GM18858 (cell line): ENCODE results near the gene SH2D7.

Source experiments
- ATAC-seq: cut with Tn5 transposase; IDR thresholded peaks from one replicate; pipeline ENCODE4 v1.9.1; 2021; ENCODE audit not compliant: unreplicated experiment

Gene SH2D7

GRCh38 chr15:78102741-78103140 is 10.4 kb downstream of the SH2D7 start:
- ATAC-seq, result no peak

DNA sequence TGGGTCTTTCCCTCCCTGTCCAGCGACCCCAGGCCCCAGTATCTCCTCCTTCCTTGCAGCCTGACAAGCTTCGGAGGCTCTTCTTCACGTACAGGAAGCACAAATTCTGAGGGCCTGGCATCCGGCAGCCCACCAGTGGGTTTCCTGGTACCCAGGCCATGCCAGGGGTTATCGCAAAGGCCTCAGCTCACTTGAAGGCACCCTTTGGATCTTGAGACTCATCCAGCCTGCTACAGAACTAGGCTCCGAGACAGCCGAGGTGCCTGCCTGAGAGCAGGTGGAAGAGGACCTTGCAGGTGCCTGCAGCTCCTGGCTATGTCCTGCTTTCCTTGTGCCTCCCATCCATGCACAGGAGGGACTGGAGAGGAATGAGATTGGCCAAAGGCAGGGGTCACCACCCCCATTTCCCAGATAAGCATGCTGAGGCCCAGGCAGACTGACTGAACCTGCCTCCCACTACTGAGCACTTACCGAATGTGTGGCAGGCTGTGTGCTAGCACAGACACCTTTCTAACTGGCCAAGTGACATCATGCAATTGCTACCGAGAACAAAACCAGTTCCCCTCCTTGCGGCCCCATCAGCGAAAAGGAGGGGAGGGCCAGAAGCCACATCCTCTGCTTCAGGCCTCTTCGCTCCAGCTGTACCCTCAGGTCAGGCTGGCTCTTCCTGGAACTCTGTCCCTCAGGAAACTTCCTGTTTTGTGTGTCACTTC is 11.2 kb downstream of the SH2D7 start:
- peak; percentile 72 for ATAC-seq

- no peak for ATAC-seq
Observed at GRCh38 chr15:78104119-78104479, 11.7 kb downstream of the SH2D7 start.

GRCh38 chr15:78104566-78105475 is 12.5 kb downstream of the SH2D7 start:
- no peak for ATAC-seq

- no peak for ATAC-seq
Observed at GRCh38 chr15:78105476-78106241, 13.3 kb downstream of the SH2D7 start.

DNA sequence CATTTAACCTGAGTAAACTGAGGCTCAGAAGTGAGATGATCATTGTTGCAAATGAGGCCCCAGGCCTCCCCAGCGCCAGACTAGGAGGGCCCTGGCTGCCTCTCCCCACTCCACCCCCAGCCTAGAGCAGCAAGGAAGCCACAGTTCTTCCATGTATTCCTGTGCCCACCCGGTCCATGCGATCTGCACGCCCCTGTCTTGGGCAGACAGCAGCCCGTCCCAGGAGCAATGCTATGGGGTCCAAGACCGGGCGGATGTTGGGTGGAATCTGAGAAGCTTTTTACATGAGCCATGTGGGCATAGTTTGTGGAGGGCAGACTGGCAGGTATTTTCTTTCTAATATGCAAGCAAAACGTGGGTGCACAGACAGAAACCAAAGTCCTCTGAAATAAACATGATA is 15.1 kb downstream of the SH2D7 start:
- no peak for ATAC-seq

DNA sequence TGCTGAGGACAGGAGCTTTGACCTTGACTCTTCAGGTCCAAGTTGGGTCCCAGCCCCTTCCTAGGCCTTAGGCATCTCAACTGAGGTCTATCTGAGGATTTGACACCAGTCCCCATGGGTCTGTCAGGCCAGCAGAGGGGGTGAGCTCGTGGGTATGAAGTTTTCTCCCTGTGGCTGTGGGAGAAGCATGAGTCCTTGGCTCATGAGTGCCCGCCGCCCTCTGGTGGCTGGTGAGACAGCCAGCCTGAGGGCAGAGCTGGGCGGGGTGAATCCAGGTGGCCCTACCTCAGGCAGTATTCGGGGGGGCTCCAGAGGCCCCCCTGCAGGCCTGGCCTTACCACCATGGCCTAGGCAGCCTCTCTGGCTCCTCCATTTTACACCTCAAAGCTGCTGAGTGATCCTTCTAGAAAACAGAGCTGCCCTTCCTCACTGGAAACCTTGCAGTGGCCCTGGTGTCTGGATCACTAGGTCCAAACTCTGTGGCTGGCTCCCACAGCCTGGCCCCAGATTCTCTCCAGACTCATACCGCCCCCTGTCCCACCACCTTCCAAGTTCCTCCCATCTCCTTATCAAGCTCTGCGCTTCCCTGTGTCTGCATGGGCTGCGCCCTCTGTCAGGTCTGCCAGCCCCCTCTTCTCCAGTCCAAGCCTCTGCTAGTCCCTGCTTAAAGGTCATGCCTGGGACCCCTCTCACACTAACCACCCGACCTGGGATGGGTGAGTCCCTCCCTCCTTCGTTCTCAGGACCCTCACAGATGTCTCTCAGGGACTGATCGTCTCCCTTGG is 16.1 kb downstream of the SH2D7 start:
- no peak for ATAC-seq

DNA sequence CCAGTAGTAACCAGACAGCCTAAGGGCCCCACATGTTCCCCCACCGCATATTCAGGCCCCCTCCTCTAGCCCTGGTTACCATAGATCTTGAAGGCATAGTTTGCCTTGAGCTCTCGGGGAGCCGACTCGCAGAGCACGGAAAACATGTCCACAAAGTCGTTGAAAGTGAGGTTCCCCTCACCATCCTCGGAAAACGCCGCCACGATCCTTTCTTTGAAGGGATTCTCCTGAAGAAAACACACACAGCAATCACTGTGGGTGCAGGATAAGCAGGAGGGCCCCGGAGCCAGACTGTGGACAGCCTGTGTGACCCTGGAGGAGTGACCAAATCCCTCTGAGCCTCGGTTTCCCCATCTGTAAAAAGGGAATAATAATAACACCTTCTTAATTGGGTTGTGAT is 16.8 kb downstream of the SH2D7 start:
- no peak for ATAC-seq

DNA sequence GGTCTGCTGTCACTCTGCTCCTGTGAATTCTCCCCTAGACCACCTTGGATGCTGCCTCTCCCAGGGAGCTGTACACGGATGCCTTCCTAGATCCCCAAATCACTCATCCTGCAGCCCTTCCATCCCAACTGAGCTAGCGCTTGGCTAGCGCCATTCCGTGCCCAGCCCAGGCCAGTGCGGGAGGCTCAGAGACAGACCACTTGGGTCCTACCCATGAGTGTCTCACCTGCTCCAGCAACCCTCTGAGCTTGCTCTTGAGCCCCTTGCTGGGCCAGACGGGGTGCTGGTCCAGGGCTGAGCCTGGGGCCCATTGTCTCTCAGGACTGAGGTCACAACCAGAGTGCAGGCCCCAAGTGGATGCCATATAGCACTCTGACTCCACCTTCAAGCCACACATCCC is 17.7 kb downstream of the SH2D7 start:
- ATAC-seq, result no peak

- no peak for ATAC-seq
Observed at GRCh38 chr15:78110916-78111475, 18.6 kb downstream of the SH2D7 start.

GRCh38 chr15:78111788-78112187 is 19.4 kb downstream of the SH2D7 start:
- ATAC-seq, result no peak

DNA sequence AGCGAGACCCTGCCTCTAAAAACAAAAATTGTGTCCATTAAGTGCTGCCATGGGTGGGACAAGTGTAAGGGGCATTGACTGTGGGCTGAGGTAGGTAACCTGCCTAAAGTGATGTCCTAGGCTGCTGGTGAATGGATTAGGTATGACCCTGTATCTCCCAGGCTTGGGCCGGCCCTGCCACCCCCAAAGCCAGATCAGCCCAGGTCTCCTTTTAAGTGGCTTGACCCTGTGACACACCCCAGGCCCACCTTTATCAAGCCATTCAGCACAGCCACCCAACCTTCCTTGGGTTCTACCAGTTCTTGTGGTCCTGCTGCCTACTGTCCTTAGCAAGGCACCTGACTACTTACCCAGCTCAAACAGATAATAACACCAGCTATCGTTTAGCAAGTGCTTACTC is 20.2 kb downstream of the SH2D7 start:
- ATAC-seq, result no peak

DNA sequence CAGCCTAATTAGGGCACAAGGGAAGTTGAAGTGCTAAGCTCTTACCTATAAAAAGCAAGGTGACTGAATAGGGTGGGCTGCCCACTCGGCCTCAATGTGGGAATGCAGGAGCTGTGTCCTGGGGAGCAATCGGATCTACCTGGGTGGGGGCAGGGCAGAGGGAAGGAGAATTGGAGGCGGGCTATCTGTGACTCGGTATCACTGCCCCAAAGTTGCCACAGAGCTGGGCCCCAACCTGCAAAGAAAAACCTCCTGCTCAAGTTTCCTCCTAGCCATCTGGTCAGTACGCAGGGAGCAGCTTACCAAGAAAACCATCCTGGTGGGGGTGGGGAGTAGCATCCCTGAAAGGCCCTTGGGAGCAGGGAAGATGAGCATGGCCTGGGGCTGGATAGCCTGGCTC is 28.2 kb downstream of the SH2D7 start:
- ATAC-seq, result no peak

DNA sequence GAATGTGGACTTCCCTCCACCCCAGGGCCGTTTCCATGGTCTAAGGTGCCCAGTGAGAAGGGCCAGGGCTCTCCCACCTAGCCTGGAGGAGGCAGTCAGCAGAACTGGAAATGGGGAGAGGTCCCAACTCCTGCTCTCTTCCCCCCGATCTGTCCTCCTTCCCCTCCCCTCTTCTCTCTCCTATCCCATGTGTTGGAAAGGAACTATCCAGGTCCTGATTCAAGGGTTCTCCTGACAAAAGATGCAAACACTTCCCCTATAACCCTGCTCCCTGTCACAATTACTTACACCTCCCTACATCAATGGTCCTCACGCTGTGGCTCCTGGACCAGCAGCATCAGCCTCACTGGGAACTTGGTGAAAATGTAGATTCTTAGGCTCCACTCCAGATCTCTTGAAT is 32.9 kb downstream of the SH2D7 start:
- ATAC-seq, result no peak

GRCh38 chr15:78127882-78128281 is 35.5 kb downstream of the SH2D7 start:
- no peak for ATAC-seq

DNA sequence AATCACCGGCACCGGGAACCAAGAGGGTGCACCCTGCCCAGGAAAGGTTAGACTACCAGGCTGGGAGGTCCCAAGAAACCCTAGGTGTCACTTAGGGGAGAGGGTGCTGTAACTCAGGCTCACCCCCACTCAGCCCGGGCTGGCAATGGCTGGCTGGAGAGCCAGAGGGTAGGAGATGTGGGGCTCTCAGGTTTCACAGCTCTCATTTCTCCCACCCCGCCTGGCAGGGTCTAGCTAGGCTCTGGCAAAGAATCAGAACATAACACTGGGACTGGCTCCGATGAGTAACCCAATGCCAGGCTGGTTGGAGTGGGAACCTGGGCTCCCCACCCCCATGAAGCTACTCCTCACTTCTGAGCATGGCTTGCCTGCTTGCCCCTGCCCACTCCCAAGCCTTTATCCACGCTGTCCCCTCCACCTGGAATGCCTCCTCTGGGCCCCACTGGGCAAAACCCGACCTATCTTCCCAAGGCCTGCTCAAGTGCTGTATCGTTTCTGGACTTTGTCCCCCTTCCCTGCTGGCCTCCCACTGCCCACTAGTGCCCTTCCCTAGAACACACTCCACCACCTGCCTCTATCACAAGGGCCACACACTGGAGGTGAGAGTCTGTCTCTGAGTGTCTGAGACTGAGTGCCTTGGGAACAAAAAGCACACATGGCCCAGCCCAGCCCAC is 36.9 kb downstream of the SH2D7 start:
- ATAC-seq, result no peak

DNA sequence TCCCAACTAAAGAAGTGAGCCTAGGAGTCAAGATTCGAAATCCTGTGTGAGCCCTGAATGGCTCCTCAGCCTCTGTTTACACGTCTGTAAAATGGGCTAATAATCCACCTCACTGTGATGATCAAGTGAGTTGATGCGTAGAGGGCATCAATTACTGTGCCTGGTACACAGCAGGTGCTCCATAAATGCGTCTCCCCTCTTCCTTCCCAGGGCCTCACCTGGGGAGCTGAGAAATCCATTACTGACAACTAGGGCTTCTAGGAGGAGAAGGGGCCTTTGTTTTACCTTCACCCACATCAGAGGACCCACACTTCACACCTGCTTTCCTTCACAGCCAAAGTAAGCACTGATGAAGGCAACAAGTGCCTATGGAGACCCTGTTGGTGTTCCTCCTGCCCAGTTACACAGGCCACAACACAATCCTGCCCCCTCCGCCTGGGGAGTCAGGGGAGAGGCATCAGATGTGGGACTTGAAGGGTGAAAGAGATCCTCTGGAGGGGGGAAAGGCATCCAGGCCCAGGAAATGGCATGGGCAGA is 37.5 kb downstream of the SH2D7 start:
- no peak for ATAC-seq

DNA sequence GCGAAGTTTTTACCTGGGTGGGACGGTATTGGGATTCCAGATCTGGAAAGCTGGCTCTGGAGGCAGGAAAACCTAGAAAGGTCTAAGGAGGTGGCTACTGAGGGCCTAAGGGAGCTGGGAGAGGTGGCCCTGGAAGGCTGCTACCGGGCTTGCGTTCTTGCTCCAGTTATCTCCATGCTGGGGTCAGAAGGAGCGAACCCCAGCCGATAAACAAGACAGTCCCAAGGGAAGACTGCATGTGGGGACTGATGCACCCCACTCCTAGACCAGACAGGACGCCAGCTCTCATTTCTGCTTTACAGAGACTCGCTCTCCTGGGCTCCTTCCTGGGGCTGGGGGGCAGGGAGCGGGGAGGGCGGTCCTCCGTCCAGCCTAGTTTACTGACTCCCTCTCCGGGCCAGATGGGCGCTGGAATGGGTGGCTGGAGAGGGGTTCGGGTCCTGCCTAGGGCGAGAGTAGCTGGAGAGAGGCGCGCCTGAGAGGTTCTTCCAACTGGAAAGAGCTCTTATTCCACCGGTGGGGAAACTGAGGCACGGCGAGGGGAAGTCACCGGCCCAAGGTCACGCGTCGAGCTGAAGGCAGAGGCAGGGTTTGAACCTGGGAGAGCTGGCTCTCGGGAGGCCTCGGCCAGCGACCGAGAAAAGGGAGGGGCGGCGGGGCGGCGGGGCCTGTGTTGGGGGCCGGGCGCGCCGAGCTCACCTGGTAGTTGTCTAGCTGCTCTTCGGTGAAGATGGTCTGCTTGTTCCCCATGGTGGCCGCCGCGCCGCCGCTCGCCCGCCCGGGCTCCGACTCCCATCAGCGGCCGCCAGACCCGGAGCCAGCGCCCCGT is 38.3 kb downstream of the SH2D7 start:
- ATAC-seq, result peak; percentile 36
